Measurements from ENCODE around the gene USP7.

DNA sequence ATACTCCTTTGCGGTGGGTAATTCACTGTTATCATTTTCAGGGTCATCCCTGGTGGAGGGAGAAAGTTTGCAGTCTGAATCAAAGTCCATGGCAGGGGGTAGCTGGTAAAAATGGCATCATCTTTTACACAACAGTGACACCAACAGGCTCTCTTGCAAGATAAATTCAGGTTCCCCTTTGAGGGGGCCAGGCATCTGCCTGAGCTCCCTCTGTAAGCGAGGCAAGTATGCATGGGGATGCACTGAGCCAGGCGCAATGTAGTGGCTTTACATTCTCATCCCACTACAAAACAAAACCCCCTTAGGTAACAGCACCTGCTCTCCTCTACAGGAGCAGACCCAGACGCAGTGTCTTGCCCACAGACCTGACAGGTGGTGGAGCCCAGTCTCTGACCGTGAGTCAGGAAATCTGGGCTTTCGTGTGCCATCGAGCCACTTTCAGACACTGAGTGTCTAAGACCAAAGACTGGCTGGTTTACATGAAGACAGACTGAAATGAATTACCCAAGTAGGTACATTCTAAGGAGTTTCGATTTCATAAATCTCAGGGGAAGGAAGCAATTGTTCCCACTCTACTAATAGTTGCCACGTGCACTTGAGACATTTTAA is 63.9 kb downstream of the USP7 start:
- no peak for TF ChIP-seq POLR2A (IDR thresholded peaks at IDR 0.05)
- TF ChIP-seq, protein P1, sequence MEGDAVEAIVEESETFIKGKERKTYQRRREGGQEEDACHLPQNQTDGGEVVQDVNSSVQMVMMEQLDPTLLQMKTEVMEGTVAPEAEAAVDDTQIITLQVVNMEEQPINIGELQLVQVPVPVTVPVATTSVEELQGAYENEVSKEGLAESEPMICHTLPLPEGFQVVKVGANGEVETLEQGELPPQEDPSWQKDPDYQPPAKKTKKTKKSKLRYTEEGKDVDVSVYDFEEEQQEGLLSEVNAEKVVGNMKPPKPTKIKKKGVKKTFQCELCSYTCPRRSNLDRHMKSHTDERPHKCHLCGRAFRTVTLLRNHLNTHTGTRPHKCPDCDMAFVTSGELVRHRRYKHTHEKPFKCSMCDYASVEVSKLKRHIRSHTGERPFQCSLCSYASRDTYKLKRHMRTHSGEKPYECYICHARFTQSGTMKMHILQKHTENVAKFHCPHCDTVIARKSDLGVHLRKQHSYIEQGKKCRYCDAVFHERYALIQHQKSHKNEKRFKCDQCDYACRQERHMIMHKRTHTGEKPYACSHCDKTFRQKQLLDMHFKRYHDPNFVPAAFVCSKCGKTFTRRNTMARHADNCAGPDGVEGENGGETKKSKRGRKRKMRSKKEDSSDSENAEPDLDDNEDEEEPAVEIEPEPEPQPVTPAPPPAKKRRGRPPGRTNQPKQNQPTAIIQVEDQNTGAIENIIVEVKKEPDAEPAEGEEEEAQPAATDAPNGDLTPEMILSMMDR (IDR thresholded peaks at IDR 0.05): no peak

Measured in prostate gland (tissue), 2 donors.